GM19351 (cell line): ENCODE results near the gene WDR77.

Experiments
- ATAC-seq: cut with Tn5 transposase; IDR thresholded peaks from one replicate; pipeline ENCODE4 v1.9.1; 2021; ENCODE audit warnings: mild to moderate bottlenecking, moderate library complexity; ENCODE audit not compliant: unreplicated experiment

WDR77 gene

DNA sequence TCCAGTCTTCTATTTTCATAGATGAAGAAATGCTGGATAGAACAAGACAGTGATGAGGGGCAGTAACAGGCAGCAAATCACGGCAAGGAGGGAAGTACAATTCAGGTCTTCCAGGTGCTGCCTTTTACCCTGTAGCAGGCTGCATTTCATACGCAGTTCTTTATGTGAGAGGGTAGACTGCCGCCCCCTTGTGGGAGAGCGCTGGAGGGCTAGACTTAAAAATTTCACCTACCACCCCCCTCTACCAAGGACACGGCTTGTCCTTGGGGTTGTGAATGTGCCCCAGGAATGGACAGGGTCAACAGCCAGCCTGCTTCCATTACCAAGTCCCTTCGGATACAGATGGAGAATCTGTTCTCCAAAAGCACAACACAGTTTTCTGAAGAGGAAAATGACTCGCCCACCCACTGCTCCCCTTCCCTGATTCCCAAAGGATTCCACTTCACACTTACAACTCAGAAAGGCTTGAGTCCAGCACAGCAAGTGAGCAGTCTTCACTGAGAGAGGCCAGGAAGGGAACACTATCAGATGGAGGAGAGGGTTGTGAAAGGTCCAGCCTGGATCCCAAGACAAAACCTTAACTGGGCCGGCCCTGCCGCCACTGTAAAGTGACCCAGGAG is 7.4 kb downstream of the WDR77 start:
- ATAC-seq, result no peak

DNA sequence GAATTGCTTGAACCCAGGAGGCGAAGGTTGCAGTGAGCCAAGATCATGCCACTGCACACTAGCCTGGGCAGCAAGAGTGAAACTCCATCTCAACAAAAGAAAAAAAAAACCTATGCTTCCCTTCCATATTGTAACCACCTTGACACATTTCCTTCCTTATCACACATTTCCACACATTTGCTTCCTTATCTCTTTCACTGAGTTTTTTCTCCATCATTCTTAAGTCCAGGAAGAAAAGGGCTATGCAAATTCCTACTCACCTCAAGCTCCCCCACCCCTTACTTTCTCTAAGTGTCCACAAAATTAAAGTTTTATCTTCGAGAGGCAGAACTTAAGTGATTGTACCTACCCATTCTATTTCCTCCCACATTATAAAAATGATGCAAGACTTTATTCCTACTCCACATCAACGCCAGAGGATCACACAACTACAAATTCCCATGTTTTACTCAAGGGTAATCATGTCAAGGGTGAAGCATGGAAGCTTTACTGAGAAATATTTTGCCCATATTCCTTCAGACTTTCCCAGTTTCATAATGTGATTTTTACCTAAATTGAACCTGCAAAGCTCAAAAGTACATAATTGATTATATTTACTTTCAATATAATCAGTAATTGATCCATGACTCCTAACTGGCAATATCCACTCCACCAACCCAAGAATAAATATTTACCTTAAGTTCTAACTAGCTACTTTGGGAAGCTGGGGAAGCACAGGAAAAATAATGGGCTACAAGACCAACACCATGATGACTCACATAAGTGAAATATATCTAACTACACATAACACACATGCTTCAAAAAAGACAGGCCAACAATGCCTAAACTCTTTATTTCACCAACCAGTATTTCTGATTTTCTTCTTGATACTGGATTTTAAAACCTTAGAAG is 9.3 kb downstream of the WDR77 start:
- no peak for ATAC-seq

DNA sequence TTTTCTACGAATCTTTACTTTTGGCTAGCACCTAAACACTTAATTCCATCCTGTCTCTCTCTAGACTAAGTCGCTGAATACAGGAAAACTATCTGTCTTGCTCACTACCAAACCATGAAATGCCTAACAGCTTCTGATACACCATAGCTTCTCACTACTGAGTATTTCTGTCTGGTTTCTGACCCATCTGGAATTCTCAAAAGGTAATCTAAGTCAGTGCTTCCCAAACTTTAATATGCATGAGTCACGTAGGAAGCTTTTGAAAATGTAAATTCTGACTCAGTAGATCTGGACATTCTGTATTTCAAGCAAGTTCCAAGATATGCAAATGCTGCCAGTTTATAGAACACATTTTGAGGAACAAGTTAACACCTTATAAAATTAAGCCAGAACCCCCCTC is 12.3 kb downstream of the WDR77 start:
- ATAC-seq, result no peak

DNA sequence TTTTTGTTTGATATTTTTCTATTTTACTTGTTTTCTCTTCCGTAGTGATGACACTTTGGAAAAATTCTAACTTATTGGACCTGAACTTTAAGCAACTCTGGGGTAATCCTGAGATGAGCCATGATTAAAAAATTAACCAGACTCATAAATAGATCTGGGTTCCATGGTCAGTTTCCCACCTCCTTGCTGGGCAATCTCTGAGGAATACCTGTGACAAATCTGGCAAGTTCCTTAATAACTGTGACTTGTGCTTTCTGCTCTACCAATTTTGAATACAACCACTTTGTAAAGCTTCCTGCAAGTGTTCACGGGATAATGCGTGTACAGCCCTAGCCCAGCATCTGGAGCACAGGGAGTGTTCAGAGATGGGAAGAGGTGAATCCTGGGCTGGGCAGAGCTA is 24.8 kb downstream of the WDR77 start:
- no peak for ATAC-seq

DNA sequence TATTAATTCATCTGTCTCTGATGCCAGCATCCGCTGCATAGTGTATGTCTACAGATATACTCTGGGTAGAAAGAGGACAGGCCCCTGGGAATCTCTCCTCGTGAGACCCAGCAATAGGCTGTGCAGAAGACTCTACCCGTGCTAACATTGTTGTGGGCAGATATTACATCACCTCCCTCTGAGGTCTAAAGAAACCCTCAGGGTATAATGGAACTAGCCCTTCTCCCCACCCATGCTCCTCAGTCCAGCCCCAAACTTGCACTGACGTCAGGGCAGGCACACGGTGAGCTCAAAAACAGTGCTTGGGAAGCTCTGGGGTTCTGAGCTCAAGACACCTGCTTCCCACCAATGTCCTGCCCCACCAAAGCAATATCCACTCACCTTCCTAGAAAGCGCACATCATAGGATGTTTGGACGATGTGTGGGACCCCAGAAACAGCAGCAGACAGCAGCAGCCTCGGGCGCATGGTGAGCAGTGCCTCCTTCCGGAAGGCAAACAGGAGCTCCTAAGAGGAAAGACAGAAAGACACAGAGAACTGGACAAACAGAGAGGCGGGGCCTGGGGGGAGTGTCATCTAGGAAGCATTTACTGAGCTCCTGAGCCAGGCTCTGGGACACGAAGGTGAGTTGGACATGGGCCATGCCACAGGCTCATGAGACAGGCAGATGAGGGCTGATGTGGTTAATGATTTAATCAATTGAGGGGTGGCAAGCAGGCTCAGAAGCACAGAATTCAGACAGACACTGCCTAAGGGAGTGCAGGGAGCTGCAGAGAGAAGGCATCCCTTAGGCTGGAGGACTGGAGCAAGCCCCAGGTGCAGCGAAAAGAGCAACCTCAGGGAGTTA is 26.3 kb downstream of the WDR77 start:
- ATAC-seq, result no peak

DNA sequence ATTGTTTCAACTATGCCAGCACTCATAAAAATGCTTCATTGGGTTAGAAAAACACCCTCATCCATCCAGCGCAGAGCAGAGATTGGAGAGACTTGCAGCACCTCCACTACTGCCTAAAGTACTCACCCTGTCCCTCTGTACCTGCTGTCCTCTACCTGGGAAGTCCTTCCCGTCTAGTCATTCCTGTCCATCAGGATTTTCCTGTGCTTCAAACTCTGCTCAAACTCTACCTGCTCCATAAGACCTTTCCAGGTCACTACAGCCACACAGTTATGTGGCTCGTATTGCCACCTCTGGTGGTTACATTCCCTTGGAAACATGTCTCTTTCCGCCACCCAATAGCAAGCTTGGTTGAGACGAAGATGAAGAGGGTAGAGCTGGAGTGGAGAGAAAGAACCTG is 28.7 kb downstream of the WDR77 start:
- ATAC-seq, result no peak

DNA sequence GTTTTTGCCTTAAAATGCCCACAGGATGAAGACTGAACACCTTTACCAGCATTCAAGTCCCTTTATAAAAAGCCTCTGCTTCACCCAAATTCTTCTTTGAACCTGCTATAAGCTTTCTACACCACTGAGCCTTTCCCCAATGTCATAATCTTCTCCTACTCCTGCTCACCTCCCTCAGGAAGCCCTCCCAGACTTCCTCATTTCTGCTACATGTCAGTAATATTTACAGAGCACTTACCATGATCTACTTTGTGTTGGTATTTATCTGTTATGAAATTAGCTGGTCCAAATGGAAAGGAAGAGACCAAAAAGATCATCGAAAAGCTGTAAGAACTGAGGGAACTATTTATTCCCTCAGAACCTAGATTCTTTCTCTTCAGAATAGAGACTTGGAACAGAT is 30.0 kb downstream of the WDR77 start:
- no peak for ATAC-seq

DNA sequence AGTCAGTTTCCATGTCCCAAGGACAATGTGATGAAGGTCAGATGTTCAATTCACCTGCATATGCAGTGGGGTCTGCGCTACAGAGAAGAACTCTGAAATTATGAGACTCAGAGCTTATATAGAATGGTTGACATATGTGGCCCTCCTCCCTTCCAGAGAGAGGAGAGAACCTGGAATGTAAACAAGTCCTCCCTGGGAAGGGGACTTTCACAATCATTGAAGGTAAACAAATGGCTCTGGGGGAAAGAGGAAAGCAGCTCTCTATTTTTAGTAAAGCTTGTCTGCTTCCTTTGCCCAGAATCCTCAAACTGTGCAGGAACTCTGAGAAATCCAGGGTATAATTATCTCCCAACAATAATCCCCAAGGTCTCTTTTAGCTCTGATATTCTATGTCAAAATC is 31.3 kb downstream of the WDR77 start:
- no peak for ATAC-seq

DNA sequence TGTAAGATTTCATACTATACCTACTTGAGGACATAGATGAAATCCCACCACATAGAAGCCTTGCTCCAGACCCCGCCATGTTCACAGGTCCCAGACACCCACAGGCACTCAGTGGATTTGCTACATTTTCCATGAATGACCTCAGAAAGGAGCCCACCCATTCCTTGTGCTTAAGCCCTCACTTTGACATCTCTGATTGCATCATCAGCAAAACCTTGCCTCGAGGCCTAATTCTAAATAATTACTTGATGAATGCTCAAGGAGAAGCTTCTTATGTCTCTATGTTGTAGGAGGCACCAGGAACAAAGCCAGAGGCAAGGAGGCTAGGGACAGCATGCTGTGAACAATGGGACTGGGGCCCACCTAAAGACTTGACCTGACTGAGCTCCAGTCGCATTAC is 33.6 kb downstream of the WDR77 start:
- ATAC-seq, result no peak

DNA sequence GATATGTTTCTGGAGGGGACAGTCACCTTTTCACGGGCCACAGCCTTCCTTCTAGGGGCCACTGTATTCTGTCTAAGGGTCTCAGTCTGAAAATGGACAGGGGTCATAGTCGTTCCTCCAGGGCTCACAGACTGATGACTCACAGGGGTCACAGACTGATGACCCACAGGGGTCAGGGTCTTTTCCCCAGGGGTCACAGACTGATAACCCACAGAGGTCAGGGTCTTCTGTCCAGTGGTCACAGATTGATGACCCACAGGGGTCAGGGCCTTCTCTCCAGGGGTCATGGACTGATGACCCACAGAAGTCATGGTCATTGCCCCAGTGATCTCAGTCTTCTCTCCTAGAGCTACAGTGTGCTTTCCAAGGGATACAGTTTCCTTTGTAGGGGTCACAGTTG is 34.3 kb downstream of the WDR77 start:
- no peak for ATAC-seq

DNA sequence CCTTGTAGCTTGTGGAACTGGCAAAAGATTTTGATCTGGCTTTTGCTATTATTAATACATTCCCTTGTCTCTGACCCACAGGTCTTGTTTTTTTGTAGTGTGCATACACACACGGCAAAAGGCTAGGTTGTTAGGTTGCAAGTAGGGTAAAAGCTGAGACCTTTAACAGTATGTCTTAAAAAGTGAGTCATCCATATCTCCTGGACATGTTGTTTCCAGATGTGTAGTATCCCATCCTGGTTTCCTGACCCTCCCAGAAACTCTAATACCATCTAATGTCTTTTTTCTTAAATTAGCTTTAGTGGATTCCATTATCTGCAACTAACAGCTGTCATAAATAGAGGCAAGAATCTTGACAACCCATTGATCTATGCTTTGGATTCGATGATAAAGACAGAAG is 36.2 kb downstream of the WDR77 start:
- ATAC-seq, result no peak

DNA sequence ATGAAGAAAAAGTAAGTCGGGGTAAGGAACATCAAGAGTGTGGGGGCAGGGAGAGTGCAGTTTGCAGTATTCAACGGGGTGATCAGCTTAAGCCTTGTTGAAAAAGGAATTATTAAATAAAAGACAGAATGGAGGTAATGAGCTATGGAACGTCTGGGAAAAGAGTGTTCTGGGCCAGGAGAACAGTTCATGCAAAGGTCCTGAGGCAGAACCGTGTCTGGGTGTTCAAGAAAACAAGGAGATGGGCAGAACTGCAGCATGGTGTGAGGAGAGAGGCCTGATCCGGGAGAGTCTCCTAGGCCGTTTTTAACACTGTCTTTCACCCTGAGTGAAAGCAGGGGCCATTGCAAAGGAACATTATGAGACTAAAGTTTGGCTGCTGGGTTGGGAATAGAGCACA is 41.8 kb downstream of the WDR77 start:
- no peak for ATAC-seq

DNA sequence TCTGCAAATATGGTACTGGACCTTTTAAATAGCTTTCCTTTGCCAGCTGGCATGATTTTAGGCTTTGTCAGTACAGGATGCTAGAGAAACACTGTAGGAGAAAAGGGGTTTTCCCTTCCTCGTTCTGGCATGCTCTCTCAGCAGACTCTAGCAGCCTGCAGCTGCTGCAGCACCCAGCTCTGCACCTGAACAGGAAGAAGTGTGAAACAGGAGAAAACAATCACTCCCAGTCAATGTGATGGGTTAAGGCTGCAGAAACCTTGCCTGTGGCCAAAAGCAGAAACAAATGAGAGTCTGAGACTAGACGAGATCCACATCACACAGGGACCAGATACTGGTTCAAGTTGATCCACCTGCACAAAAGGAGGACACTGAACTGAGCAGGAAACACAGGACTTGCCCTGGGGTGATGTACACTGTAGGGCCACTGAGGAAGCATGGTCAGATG is 42.7 kb downstream of the WDR77 start:
- peak; percentile 96 for ATAC-seq

DNA sequence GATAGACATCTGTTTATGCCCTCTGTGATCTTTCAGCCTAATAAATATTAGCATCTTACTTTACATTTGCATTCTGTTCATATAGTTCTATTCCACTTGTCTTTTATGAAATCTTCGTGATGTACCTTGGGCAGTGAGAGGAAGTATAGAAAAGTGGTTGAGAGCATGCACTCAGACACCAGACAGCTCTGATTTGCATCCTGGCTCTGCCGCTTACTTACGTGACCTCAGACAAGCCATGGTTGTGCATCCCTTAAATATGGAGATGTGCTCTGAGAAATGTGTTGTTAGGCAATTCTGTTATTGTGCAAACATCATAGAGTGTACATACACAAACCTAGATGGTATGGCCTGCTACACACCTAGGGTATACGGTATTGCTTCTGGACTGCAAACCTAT is 44.5 kb downstream of the WDR77 start:
- no peak for ATAC-seq

DNA sequence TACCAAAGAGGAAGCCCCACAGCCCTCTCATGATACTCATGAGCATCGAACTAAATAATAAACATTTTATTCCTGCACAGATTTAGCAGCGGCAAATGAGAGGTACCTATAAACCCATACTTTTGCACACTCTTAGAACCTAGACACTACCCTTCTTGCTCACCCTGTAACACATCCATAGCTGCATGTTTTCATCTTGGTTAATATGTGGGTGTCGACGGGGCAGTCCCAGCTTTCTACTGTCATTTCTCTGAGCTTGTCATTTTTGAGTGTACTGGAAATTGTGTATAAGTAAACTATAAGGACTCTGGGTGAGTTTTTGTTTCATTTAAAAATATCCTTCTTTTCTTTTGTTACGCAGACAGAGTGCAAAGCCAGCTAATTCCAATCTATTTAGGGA is 47.0 kb downstream of the WDR77 start:
- no peak for ATAC-seq

DNA sequence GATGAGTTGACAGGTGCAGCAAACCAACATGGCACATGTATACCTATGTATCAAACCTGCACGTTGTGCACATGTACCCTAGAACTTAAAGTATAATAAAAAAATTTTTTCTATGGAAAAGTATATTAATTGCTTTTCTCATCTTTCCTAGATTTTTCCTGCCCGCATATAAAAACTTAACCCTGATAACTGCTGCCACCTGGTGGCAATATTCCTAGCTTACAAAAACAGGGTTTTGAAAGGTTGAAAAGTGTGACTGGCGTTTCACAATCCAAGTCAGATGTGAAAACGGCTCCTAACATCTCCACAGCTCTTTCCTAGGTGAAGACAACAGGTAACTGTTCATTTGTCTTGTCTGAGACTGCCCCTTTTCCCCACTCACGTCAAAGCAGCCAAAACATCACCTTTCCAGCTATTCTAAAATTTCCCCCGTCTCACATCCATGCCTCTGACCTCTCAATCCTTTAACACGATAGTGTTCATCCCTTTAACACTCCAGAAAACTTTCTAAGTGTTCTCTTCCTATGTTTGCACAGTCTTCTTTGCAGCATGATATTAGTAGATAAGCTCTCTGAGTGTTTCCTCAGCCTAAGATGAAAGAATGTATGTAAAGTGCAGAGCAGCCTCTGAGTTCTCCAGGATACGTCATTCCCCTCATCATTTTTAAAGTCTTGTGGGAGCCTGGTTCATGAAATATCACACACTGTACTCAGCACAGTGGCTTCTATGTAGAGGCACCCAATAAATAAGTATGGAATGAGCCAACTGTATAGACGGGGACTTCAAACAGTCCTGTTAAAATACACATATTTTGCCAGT is 49.1 kb downstream of the WDR77 start:
- ATAC-seq, result no peak

DNA sequence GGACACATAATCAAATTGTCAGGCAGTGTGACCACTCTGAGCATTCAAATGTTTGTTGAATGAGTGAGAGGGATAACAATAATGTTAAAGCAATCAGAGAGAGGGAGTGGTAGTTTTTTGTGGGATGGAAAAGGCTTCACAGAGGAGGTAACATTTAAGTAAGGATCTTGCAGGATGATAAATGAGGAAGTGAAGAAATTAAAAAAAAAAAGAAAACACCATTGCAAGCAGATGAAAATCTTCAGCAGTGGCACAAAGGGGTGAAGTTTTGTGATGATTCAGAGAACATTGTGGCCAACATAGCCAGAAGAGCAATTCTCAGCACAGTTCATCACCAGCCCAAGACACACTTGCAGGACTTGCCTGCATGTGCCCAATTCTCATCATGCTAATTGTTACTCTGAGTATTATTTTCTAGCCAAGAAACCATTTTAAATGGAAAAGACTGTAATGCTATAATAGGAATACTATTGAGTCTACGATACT is 56.6 kb downstream of the WDR77 start:
- no peak for ATAC-seq

DNA sequence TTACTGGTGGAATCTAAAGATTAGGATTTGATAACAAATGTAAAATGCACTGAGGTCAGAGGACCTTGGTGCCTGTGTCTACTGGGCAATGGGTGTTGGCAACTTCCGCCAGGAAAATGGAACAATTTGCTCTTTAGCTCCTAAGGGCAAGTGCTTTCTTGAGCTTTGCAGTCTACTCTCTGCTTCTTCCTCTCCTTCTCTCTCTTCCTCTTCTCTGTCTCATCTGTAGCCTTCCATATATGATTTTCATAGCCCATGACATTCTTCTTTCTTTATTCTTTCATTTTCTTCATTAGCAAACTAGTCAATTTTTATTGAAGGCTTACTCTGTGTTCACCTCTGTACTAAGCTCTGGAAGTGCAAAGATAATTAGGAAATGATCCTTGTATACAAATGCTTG is 57.0 kb downstream of the WDR77 start:
- no peak for ATAC-seq
